H1 (cell line): Measurements from ENCODE around the gene FCHO1. TPM values are rescaled to one million over a fixed set of nuclear protein-coding genes. Genes with fewer than 3 reads are reported as not detected.

Source experiments
- CTCF ChIA-PET: fragments of 300-600 bp; sonication (Branson Sonifier 250); formaldehyde crosslinking; loops from one replicate; lab custom pipeline; 2021; ENCODE audit not compliant: partially characterized antibody; lab: Charles Lee
- POLR2A ChIA-PET: fragments of 300-600 bp; sonication (Branson Sonifier 250); formaldehyde crosslinking; loops from one replicate; lab custom pipeline; 2021; ENCODE audit warnings: inconsistent platforms; ENCODE audit not compliant: partially characterized antibody; lab: Charles Lee
- DNase-seq, 2 experiments: peaks; one replicate each; pipeline versions ENCODE4 v3.0.0 to v3.0.0-alpha.2; 2010 to 2022; ENCODE audit warnings: low spot score in 2 of 2, low read depth in 1 of 2, mixed read lengths in 1 of 2
- FAIRE-seq: peaks from 2 replicates; lab custom pipeline; 2011; peaks lifted over from hg19 to GRCh38; lab: Jason Lieb, UNC
- H2AFZ ChIP-seq: 2 replicates; pipeline ENCODE4 v1.8.1; 2012; ENCODE audit warnings: low read length, inconsistent platforms
- H2AK5ac ChIP-seq: 2 replicates; pipeline ENCODE4 v1.6.1; 2013; ENCODE audit warnings: low read depth, low read length
- H2BK120ac ChIP-seq: replicated peaks from 2 replicates; pipeline ENCODE3; 2013; ENCODE audit warnings: low read depth, low read length, inconsistent platforms
- H2BK12ac ChIP-seq: 2 replicates; pipeline ENCODE4 v1.6.1; 2013; ENCODE audit warnings: low read depth, low read length
- H2BK15ac ChIP-seq: 2 replicates; pipeline ENCODE4 v1.6.1; 2013; ENCODE audit warnings: low read length
- H2BK20ac ChIP-seq: 2 replicates; pipeline ENCODE4 v1.6.1; 2013; ENCODE audit warnings: low read length
- H2BK5ac ChIP-seq: 2 replicates; pipeline ENCODE4 v1.6.1; 2013; ENCODE audit warnings: low read depth, low read length
- H3K14ac ChIP-seq: 2 replicates; pipeline ENCODE4 v1.6.1; 2013; ENCODE audit warnings: inconsistent platforms; ENCODE audit not compliant: insufficient read length
- H3K18ac ChIP-seq: 2 replicates; pipeline ENCODE4 v1.6.1; 2013; ENCODE audit warnings: low read length; ENCODE audit errors: extremely low read depth
- H3K23ac ChIP-seq: 2 replicates; pipeline ENCODE4 v1.6.1; 2013; ENCODE audit warnings: inconsistent platforms; ENCODE audit not compliant: insufficient read length
- H3K23me2 ChIP-seq: 2 replicates; pipeline ENCODE4 v1.6.1; 2013; ENCODE audit warnings: low read depth, low read length
- H3K27ac ChIP-seq: 2 replicates; pipeline ENCODE4 v1.6.1; 2011; ENCODE audit warnings: low read depth, low read length, inconsistent platforms
- H3K27me3 ChIP-seq, 4 experiments: replicated peaks in 1 of 4; 1 replicate in 1 of 4; 2 replicates in 3 of 4; pipeline versions ENCODE4 v1.6.1 to v1.8.1; 2011 to 2013; ENCODE audit warnings: low read length in 3 of 4, mild to moderate bottlenecking in 3 of 4, inconsistent platforms in 2 of 4, mixed read lengths in 2 of 4, moderate library complexity in 1 of 4; ENCODE audit not compliant: control insufficient read depth in 3 of 4, insufficient read depth in 3 of 4; ENCODE audit errors: extremely low read depth in 1 of 4
- H3K36me3 ChIP-seq, 4 experiments: 2 replicates each; pipeline versions ENCODE4 v1.6.1 to v1.8.1; 2011 to 2013; ENCODE audit warnings: mild to moderate bottlenecking in 4 of 4, low read length in 3 of 4, moderate library complexity in 2 of 4, control low read depth in 1 of 4, inconsistent platforms in 1 of 4; ENCODE audit not compliant: insufficient read depth in 4 of 4, control insufficient read depth in 2 of 4
- H3K4ac ChIP-seq: replicated peaks from 2 replicates; pipeline ENCODE3; 2013; ENCODE audit warnings: low read length, low read depth, mixed read lengths, inconsistent platforms; ENCODE audit not compliant: insufficient read length
- H3K4me1 ChIP-seq, 4 experiments: replicated peaks in 1 of 4; 1 replicate in 1 of 4; 2 replicates in 3 of 4; pipeline versions ENCODE4 v1.6.1 to v1.8.1; 2011 to 2013; ENCODE audit warnings: low read length in 3 of 4, inconsistent platforms in 2 of 4, mixed read lengths in 1 of 4; ENCODE audit not compliant: insufficient read depth in 4 of 4, control insufficient read depth in 3 of 4
- H3K4me2 ChIP-seq, 2 experiments: 2 replicates each; pipeline versions ENCODE4 v1.6.1 to v1.8.1; 2011 to 2013; ENCODE audit warnings: low read depth in 2 of 2, low read length in 2 of 2, control low read depth in 1 of 2, inconsistent platforms in 1 of 2, mild to moderate bottlenecking in 1 of 2; ENCODE audit not compliant: insufficient read depth in 1 of 2
- H3K4me3 ChIP-seq, 4 experiments: fragments of 200-600, 300-600 bp in 1 of 4; sonication (generic), shearing (Covaris generic), sonication (Bioruptor Twin) in 1 of 4; 2 replicates each; pipeline versions ENCODE4 v1.5.1 to v1.8.1; 2011 to 2016; ENCODE audit warnings: low read length in 4 of 4, low read depth in 3 of 4, control low read depth in 2 of 4, inconsistent platforms in 2 of 4, mild to moderate bottlenecking in 2 of 4, mixed read lengths in 1 of 4, moderate library complexity in 1 of 4; ENCODE audit not compliant: insufficient read depth in 2 of 4; ENCODE audit errors: extremely low read depth in 1 of 4
- H3K56ac ChIP-seq: replicated peaks from 2 replicates; pipeline ENCODE3; 2013; ENCODE audit warnings: low read depth, mild to moderate bottlenecking, mixed read lengths, low read length, inconsistent platforms; ENCODE audit not compliant: insufficient read length
- H3K79me1 ChIP-seq: 2 replicates; pipeline ENCODE4 v1.6.1; 2013; ENCODE audit warnings: low read depth, low read length, control low read depth
- H3K79me2 ChIP-seq, 2 experiments: 2 replicates each; pipeline versions ENCODE4 v1.6.1 to v1.8.1; 2012 to 2013; ENCODE audit warnings: low read length in 2 of 2, mild to moderate bottlenecking in 2 of 2, inconsistent platforms in 1 of 2; ENCODE audit not compliant: insufficient read depth in 2 of 2, control insufficient read depth in 1 of 2
- H3K9ac ChIP-seq, 4 experiments: replicated peaks in 1 of 4; 1 replicate in 1 of 4; 2 replicates in 3 of 4; pipeline versions ENCODE4 v1.6.1 to v1.8.1; 2011 to 2013; ENCODE audit warnings: low read depth in 3 of 4, low read length in 3 of 4, control low read depth in 2 of 4, mild to moderate bottlenecking in 2 of 4, moderate library complexity in 2 of 4, inconsistent platforms in 1 of 4; ENCODE audit errors: extremely low read depth in 1 of 4
- H3K9me3 ChIP-seq, 2 experiments: 2 replicates each; pipeline versions ENCODE4 v1.6.1 to v1.8.1; 2012 to 2013; ENCODE audit warnings: mild to moderate bottlenecking in 2 of 2, moderate library complexity in 2 of 2, control low read depth in 1 of 2, inconsistent platforms in 1 of 2, low read depth in 1 of 2, low read length in 1 of 2, mixed read lengths in 1 of 2; ENCODE audit not compliant: insufficient read depth in 2 of 2
- H4K20me1 ChIP-seq, 2 experiments: replicated peaks in 1 of 2; 2 replicates each; pipeline versions ENCODE3 to v1.8.1; 2011 to 2013; ENCODE audit warnings: inconsistent platforms in 2 of 2, low read length in 2 of 2, mild to moderate bottlenecking in 1 of 2; ENCODE audit not compliant: insufficient read depth in 2 of 2, control insufficient read depth in 1 of 2
- H4K5ac ChIP-seq: 2 replicates; pipeline ENCODE4 v1.6.1; 2013; ENCODE audit warnings: low read length, low read depth, mixed read lengths, inconsistent platforms; ENCODE audit not compliant: insufficient read length
- H4K8ac ChIP-seq: 2 replicates; pipeline ENCODE4 v1.8.0; 2013; ENCODE audit warnings: mild to moderate bottlenecking, moderate library complexity, low read length, inconsistent platforms; ENCODE audit not compliant: insufficient read depth; ENCODE audit errors: extremely low read depth
- H4K91ac ChIP-seq: replicated peaks from 2 replicates; pipeline ENCODE3; 2013; ENCODE audit warnings: low read length, mixed read lengths, inconsistent platforms; ENCODE audit not compliant: insufficient read length
- ATF3 ChIP-seq: IDR thresholded peaks from 2 replicates; pipeline ENCODE4 v1.6.1; 2011; ENCODE audit warnings: low read depth, mild to moderate bottlenecking, low read length; ENCODE audit not compliant: insufficient read depth
- KDM4A ChIP-seq: IDR thresholded peaks from one replicate; pipeline ENCODE4 v1.7.1; 2012; ENCODE audit warnings: low read depth, mild to moderate bottlenecking, moderate library complexity, low read length, inconsistent platforms; ENCODE audit not compliant: severe bottlenecking
- USF2 ChIP-seq: IDR thresholded peaks from 2 replicates; pipeline ENCODE4 v1.6.1; 2011; ENCODE audit warnings: low read length, improper control_type of control experiment
- ZNF274 ChIP-seq: IDR thresholded peaks from 2 replicates; pipeline ENCODE4 v1.7.0; 2012; ENCODE audit warnings: low read length, borderline replicate concordance; ENCODE audit errors: extremely low read depth
- WGBS, 2 experiments: shearing (Covaris generic) in 1 of 2; methylation state at CpG; one replicate each; pipeline versions ENCODE4 v1.1.6 to v1.1.7; 2013 to 2015; ENCODE audit warnings: low lambda C conversion rate in 2 of 2, mixed read lengths in 2 of 2, inconsistent platforms in 1 of 2, low coverage in 1 of 2, missing lambda C conversion rate in 1 of 2; ENCODE audit not compliant: insufficient replicate concordance in 2 of 2, insufficient coverage in 1 of 2, insufficient read length in 1 of 2; ENCODE audit errors: extremely low coverage in 1 of 2, missing lambda C conversion rate in 1 of 2; 5-methylcytosine and 5-hydroxymethylcytosine counted together
- polyA plus RNA-seq, 7 experiments: library from polyadenylated mRNA; depleted of rRNA in 3 of 7; stranded (reverse) in 5 of 7; unstranded in 2 of 7; fragments of >200 nt in 5 of 7; fragments of 200-250 nt in 2 of 7; gene quantifications; 1 replicate in 5 of 7; 2 replicates in 1 of 7; 4 replicates in 1 of 7; pipeline versions ENCODE4 v1.2.1 to v1.2.3, GENCODE V29; 2011 to 2013; ENCODE audit warnings: missing spikeins in 2 of 7, mixed read lengths in 2 of 7
- total RNA-seq: library from RNA; stranded (reverse); fragmentation: NEBNext Ultra II Directional; extraction: Animal tissue kit (Norgen Biotek cat#: 25700); gene quantifications from 2 replicates; pipeline ENCODE4 v1.2.1, GENCODE V29; 2021

Gene FCHO1
- total and polyA plus RNA-seq, 2 of the 8 experiments (the other 6 are each of a cell fraction or from before 2014, with no cell fraction given) = 13.0 to 25.9 TPM

GRCh38 chr19:17812099-17812498 lies 60.8 kb downstream of the FCHO1 start:
- no peak overlapping the region for H2BK20ac ChIP-seq
- H2AK5ac ChIP-seq = no peak overlapping the region
- no peaks in the 10 kb centered on the region for H3K23me2 ChIP-seq
- H3K9ac ChIP-seq = no peak overlapping the region
- ChIA-PET POLR2A (interaction anchor here (0.8 to 3.1 kb wide), 4 partner anchors 8 to 48 kb away, joined by 4 to 10 read pairs (median 4); partner anchors contain the start of genes B3GNT3 and RPL18A), CTCF (interaction anchor here (1.1 kb wide), 3 partner anchors 9 to 18 kb away, joined by 3 read pairs; no protein-coding TSS in a partner anchor)
- H4K5ac ChIP-seq = no peak overlapping the region
- H3K9me3 ChIP-seq = no peaks in the 10 kb centered on the region
- H3K4ac ChIP-seq = no peak overlapping the region
- no peak overlapping the region for H3K23ac ChIP-seq
- no peak overlapping the region for H3K56ac ChIP-seq
- no peak overlapping the region for H2BK5ac ChIP-seq
- no peaks in the 10 kb centered on the region for H3K36me3 ChIP-seq
- DNase-seq = no peak
- no peak for FAIRE-seq
- peaks cover 0 to 1% of the 10 kb centered on the region in 2 experiments for H4K20me1 ChIP-seq
- no peak overlapping the region for H3K14ac ChIP-seq
- no peak overlapping the region for H2BK120ac ChIP-seq
- WGBS, 2 experiments = 86% methylated on average over 5 of the region's 5 CpGs; no CpG with 5 or more reads in 1 of the 2 experiments
- no peak overlapping the region for H2AFZ ChIP-seq
- no peak overlapping the region for H3K18ac ChIP-seq
- H4K8ac ChIP-seq = no peak overlapping the region
- H3K79me1 ChIP-seq = no peaks in the 10 kb centered on the region
- H3K4me3 ChIP-seq = no peak overlapping the region
- H3K27ac ChIP-seq = no peak overlapping the region
- H4K91ac ChIP-seq = no peak overlapping the region
- H2BK15ac ChIP-seq = no peak overlapping the region
- H3K79me2 ChIP-seq = no peaks in the 10 kb centered on the region
- H3K4me2 ChIP-seq = no peak overlapping the region
- no peaks in the 10 kb centered on the region; a peak in 1 of 7 replicates for H3K27me3 ChIP-seq
- H3K4me1 ChIP-seq = no peaks in the 10 kb centered on the region
- H2BK12ac ChIP-seq = no peak overlapping the region
- TF ChIP-seq KDM4A = no peak
- no peak for TF ChIP-seq ZNF274
- no peak for TF ChIP-seq ATF3
- TF ChIP-seq USF2 = no peak
